ENCODE results near the gene PDE1C. TPM values are rescaled to one million over a fixed set of nuclear protein-coding genes. Genes with fewer than 3 reads are reported as not detected.

Gene PDE1C
- total and polyA plus RNA-seq, 8 donors, result 2.9 to 54.2 (median 5.9) TPM

DNA sequence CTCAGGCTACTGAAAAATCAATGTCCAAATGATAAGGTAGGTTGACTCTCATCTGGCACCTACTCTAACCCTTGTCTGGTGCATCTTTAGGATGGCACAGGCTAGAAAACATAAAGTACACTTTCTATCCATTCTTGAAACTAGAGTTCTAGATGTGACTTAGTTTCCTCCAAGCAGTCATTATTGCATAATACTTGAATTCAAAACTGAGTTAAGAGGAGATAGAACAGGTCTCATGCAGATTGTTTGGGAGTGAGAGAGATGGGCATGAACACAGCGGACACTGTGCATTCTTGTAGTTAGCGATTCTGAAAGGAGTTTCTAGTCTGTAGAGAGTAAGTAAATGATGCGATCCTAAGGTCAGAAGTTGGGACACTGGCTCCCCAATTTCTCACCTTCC, 149.2 kb downstream of the PDE1C start:
- Histone ChIP-seq H3K4me3 (no peak overlapping the region), H3K27ac (no peak overlapping the region), H3K9me3 (no peaks in the 10 kb centered on the region), H3K36me3 (no peaks in the 10 kb centered on the region), H3K4me1 (peaks cover 0 to 3% (median 0%) of the 10 kb centered on the region in 4 donors), H3K27me3 (no peaks in the 10 kb centered on the region)
- no peak for DNase-seq
- TF ChIP-seq EP300 (IDR thresholded peaks at IDR 0.05) (no peak), POLR2A (IDR thresholded peaks at IDR 0.05) (no peak), POLR2AphosphoS5 (IDR thresholded peaks at IDR 0.05) (no peak)
- TF ChIP-seq, protein P1, sequence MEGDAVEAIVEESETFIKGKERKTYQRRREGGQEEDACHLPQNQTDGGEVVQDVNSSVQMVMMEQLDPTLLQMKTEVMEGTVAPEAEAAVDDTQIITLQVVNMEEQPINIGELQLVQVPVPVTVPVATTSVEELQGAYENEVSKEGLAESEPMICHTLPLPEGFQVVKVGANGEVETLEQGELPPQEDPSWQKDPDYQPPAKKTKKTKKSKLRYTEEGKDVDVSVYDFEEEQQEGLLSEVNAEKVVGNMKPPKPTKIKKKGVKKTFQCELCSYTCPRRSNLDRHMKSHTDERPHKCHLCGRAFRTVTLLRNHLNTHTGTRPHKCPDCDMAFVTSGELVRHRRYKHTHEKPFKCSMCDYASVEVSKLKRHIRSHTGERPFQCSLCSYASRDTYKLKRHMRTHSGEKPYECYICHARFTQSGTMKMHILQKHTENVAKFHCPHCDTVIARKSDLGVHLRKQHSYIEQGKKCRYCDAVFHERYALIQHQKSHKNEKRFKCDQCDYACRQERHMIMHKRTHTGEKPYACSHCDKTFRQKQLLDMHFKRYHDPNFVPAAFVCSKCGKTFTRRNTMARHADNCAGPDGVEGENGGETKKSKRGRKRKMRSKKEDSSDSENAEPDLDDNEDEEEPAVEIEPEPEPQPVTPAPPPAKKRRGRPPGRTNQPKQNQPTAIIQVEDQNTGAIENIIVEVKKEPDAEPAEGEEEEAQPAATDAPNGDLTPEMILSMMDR (IDR thresholded peaks at IDR 0.05), result no peak
- intact Hi-C loops (cut with DNase I; ENCODE audit: low total_unique reads), result no loop called here
- WGBS, 5 donors, result 92 to 96% (median 94%) methylated on average over 3 of the region's 3 CpGs

DNA sequence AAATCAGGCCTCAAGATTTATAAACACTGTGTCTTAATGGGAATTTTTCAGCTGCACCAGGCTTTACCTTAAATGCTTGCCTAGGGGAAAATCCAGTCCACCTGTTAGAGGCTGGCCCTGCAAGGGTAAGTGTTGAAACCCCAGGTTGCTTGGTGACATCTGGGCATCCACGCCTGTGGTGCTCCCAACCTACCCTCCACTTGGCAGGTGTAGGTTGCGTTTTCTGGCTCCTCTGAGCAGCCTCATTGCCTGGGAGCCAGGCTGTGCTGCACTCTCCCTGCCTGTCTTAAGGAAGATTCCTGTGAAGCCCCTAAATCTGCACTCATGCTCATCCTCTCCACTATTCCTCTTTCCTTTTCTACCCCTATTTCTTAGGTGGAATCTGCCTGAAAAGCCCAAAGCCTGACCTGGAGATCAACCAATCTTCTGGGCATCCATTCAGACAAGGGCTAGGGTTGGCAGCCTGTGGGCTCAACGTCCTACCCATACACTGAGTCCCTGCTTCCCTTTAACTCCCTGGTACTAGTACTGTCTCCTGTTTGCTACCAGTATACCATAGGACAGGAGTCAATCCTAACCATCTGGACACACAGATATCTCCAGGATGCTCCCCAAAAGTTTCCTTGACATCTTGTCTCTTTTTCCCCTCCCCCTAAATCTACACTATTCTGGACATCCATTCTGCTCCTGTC, 150.4 kb downstream of the PDE1C start:
- WGBS, 5 donors, result 70 to 85% (median 81%) methylated on average over 3 of the region's 3 CpGs
- H3K4me3 ChIP-seq, result no peak overlapping the region
- intact Hi-C loops (cut with DNase I; ENCODE audit: low total_unique reads), result no loop called here
- H3K27me3 ChIP-seq, result no peaks in the 10 kb centered on the region
- no peaks in the 10 kb centered on the region for H3K36me3 ChIP-seq
- TF ChIP-seq EP300 (IDR thresholded peaks at IDR 0.05) (no peak), POLR2A (IDR thresholded peaks at IDR 0.05) (no peak), POLR2AphosphoS5 (IDR thresholded peaks at IDR 0.05) (no peak)
- TF ChIP-seq, protein P1 (IDR thresholded peaks at IDR 0.05), result no peak
- peaks cover 0 to 3% (median 0%) of the 10 kb centered on the region in 4 donors for H3K4me1 ChIP-seq
- DNase-seq, result no peak
- H3K27ac ChIP-seq, result no peak overlapping the region
- H3K9me3 ChIP-seq, result no peaks in the 10 kb centered on the region

DNA sequence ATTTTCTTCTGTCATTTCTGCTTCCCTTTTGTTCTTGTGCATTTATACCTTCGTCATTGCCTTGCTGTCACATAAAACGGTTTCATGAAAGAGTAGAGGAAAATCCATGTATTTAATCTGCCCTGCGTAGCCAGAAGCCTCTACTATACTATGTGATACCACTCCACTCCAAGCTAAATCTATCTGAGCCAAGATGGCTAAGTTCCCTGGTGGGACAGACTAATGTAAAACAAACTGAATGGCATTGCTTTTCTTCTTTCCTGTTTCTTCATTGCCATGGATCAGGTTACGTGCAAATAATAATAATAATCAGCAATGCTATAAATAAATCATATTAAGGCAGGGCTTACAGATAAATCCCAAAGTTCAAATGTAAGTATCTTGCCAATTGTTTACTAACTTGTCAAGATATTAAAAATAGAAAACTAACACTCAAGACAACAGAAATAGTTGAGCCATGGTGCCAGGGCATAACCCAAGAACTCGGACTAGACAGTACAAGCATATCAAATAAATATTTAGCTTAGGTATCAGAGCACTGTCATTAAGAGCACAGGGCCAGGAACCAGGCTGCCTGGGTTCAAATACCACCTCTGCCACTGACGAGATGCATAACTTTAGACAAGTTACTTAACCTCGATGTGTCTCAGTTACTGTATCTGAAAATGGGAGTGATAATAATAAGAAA, 151.4 kb downstream of the PDE1C start:
- 61 to 69% (median 64%) methylated on average over 7 of the region's 7 CpGs for WGBS, 5 donors

DNA sequence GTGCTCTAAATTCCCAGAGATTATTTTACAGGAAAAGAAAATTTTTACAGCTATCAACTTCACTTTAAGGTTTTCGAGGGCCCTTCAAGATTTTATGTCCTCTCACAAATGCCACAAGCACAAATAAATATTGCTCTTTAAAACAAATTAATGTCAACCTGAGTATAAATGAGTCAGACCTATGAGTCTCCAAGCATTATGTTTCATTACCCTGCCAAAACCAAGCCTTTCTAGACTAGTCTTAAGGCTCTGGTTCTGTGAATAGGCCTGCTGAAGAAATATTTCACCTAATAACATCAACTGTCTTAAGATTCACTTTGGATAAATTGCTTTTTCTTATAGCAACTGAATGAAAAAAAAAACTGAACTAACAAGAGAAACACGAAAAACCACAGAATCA, 153.0 kb downstream of the PDE1C start:
- Histone ChIP-seq H3K4me1 (no peaks in the 10 kb centered on the region), H3K27me3 (no peaks in the 10 kb centered on the region), H3K4me3 (no peak overlapping the region), H3K36me3 (no peaks in the 10 kb centered on the region), H3K9me3 (no peaks in the 10 kb centered on the region), H3K27ac (no peak overlapping the region)
- DNase-seq, result no peak
- WGBS, 5 donors, result 60 to 87% (median 83%) methylated on average over 2 of the region's 2 CpGs
- intact Hi-C loops (cut with DNase I; ENCODE audit: low total_unique reads), result no loop called here
- TF ChIP-seq, protein P1 (IDR thresholded peaks at IDR 0.05), result no peak
- TF ChIP-seq POLR2A (IDR thresholded peaks at IDR 0.05) (no peak), EP300 (IDR thresholded peaks at IDR 0.05) (no peak), POLR2AphosphoS5 (IDR thresholded peaks at IDR 0.05) (no peak)

More for the DNA sequence above, 151.4 kb downstream of the PDE1C start:
- H3K36me3 ChIP-seq, result no peaks in the 10 kb centered on the region
- peaks cover 0 to 3% (median 0%) of the 10 kb centered on the region in 4 donors for H3K4me1 ChIP-seq
- no peaks in the 10 kb centered on the region for H3K9me3 ChIP-seq
- TF ChIP-seq EP300 (IDR thresholded peaks at IDR 0.05), result no peak
- TF ChIP-seq, protein P1 (IDR thresholded peaks at IDR 0.05), result no peak
- TF ChIP-seq POLR2AphosphoS5 (IDR thresholded peaks at IDR 0.05), result no peak
- no peak for TF ChIP-seq POLR2A (IDR thresholded peaks at IDR 0.05)
- H3K4me3 ChIP-seq, result no peak overlapping the region
- no peak for DNase-seq
- H3K27ac ChIP-seq, result no peak overlapping the region
- H3K27me3 ChIP-seq, result no peaks in the 10 kb centered on the region
- intact Hi-C loops (cut with DNase I; ENCODE audit: low total_unique reads), result no loop called here

Data from stomach (tissue), 9 donors.